ENCODE data around the gene ADGRB3. TPM values are rescaled to one million over a fixed set of nuclear protein-coding genes. Genes with fewer than 3 reads are reported as not detected.
"Not testable (repeated sequence)": the region's sequence is repeated elsewhere in the genome, so short reads cannot be mapped to it uniquely, and the experiment has no call there.

The ADGRB3 gene
- total RNA-seq, 3 donors from 2014 or later = 0.43 to 7.8 (median 0.72) TPM

GRCh38 chr6:68892452-68892851 lies 257.4 kb downstream of the ADGRB3 start:
- H3K4me1 ChIP-seq (ENCODE audit: low read depth) = no peaks in the 10 kb centered on the region
- no peaks in the 10 kb centered on the region for H3K9me3 ChIP-seq
- TF ChIP-seq CTCF (IDR thresholded peaks at IDR 0.05) = no peak
- H3K36me3 ChIP-seq (ENCODE audit: low read depth) = no peaks in the 10 kb centered on the region
- intact Hi-C loops (cut with DNase I, micrococcal nuclease) = no loop called here
- no peak for ATAC-seq
- no peak overlapping the region for H3K4me3 ChIP-seq
- DNase-seq = no peak

GRCh38 chr6:68895929-68896328 lies 260.8 kb downstream of the ADGRB3 start:
- ATAC-seq (no peak), DNase-seq (no peak)
- no peaks in the 10 kb centered on the region for H3K4me1 ChIP-seq (ENCODE audit: low read depth)
- TF ChIP-seq CTCF (IDR thresholded peaks at IDR 0.05) = no peak
- H3K4me3 ChIP-seq = no peak overlapping the region
- no peaks in the 10 kb centered on the region for H3K36me3 ChIP-seq (ENCODE audit: low read depth)
- intact Hi-C loops (cut with DNase I, micrococcal nuclease) = no loop called here
- no peaks in the 10 kb centered on the region for H3K9me3 ChIP-seq

- no peak for ATAC-seq
- H3K9me3 ChIP-seq = no peaks in the 10 kb centered on the region
- H3K4me1 ChIP-seq (ENCODE audit: low read depth) = no peaks in the 10 kb centered on the region
- TF ChIP-seq CTCF (IDR thresholded peaks at IDR 0.05) = no peak
- H3K36me3 ChIP-seq (ENCODE audit: low read depth) = no peaks in the 10 kb centered on the region
- intact Hi-C loops (cut with DNase I, micrococcal nuclease) = no loop called here
- H3K4me3 ChIP-seq = no peak overlapping the region
- no peak for DNase-seq
Observed at GRCh38 chr6:68901044-68901443, 266.0 kb downstream of the ADGRB3 start.

- ATAC-seq = no peak
- intact Hi-C loops (cut with DNase I, micrococcal nuclease) = no loop called here
- TF ChIP-seq CTCF (IDR thresholded peaks at IDR 0.05) = no peak
Observed at GRCh38 chr6:68911334-68911733, 276.3 kb downstream of the ADGRB3 start.

GRCh38 chr6:68911811-68912210 lies 276.7 kb downstream of the ADGRB3 start:
- TF ChIP-seq CTCF (IDR thresholded peaks at IDR 0.05) = no peak

More at GRCh38 chr6:68911334-68911733, 276.3 kb downstream of the ADGRB3 start:
- Histone ChIP-seq H3K9me3 (no peaks in the 10 kb centered on the region), H3K4me1 (ENCODE audit: low read depth) (no peaks in the 10 kb centered on the region), H3K4me3 (no peak overlapping the region), H3K36me3 (ENCODE audit: low read depth) (no peaks in the 10 kb centered on the region)
- no peak for DNase-seq

GRCh38 chr6:68912805-68913204 lies 277.7 kb downstream of the ADGRB3 start:
- ATAC-seq; DNase-seq; H3K4me1 ChIP-seq (ENCODE audit: low read depth); H3K36me3 ChIP-seq (ENCODE audit: low read depth); intact Hi-C loops (cut with DNase I, micrococcal nuclease); H3K4me3 ChIP-seq; H3K9me3 ChIP-seq: not testable (repeated sequence)

More at GRCh38 chr6:68911811-68912210, 276.7 kb downstream of the ADGRB3 start:
- no peak overlapping the region for H3K4me3 ChIP-seq
- DNase-seq = no peak
- intact Hi-C loops (cut with DNase I, micrococcal nuclease) = no loop called here
- H3K4me1 ChIP-seq (ENCODE audit: low read depth) = no peaks in the 10 kb centered on the region
- no peaks in the 10 kb centered on the region for H3K36me3 ChIP-seq (ENCODE audit: low read depth)
- ATAC-seq = no peak
- H3K9me3 ChIP-seq = no peaks in the 10 kb centered on the region

Data from mucosa of descending colon (tissue), 3 donors.